Right lobe of liver (tissue), 4 donors: ENCODE measurements around the gene WIPF2.
"Not testable (repeated sequence)": the region's sequence is repeated elsewhere in the genome, so short reads cannot be mapped to it uniquely, and the experiment has no call there.

ENCODE experiments used
- CTCF ChIP-seq, 4 donors: fragments of 200-600 bp in 3 of 4; fragments of 450-650 bp in 1 of 4; IDR thresholded peaks; one replicate each; pipeline versions ENCODE4 v1.5.1 to v1.8.0; 2016 to 2022; ENCODE audit warnings: antibody characterized with exemption in 4 of 4, mild to moderate bottlenecking in 2 of 4
- POLR2A ChIP-seq: fragments of 450-650 bp; IDR thresholded peaks from one replicate; pipeline ENCODE4 v1.6.1; 2017; ENCODE audit warnings: antibody characterized with exemption, mild to moderate bottlenecking
- donor health status: DM: no; HTN: no; CAD: no.
- donor health status: DM: no; HTN: no; CAD: no.
- donor health status: DM: no; HTN: yes; CAD: no.

GRCh38 chr17:40213914-40214313 is 5.2 kb upstream of the WIPF2 start:
- not testable (repeated sequence) for TF ChIP-seq CTCF (IDR thresholded peaks at IDR 0.05); POLR2A
